ENCODE measurements around the gene LRRC9.

GRCh38 chr14:59961518-59962062 lies 41.6 kb downstream of the LRRC9 start:
- TF ChIP-seq, protein P1, sequence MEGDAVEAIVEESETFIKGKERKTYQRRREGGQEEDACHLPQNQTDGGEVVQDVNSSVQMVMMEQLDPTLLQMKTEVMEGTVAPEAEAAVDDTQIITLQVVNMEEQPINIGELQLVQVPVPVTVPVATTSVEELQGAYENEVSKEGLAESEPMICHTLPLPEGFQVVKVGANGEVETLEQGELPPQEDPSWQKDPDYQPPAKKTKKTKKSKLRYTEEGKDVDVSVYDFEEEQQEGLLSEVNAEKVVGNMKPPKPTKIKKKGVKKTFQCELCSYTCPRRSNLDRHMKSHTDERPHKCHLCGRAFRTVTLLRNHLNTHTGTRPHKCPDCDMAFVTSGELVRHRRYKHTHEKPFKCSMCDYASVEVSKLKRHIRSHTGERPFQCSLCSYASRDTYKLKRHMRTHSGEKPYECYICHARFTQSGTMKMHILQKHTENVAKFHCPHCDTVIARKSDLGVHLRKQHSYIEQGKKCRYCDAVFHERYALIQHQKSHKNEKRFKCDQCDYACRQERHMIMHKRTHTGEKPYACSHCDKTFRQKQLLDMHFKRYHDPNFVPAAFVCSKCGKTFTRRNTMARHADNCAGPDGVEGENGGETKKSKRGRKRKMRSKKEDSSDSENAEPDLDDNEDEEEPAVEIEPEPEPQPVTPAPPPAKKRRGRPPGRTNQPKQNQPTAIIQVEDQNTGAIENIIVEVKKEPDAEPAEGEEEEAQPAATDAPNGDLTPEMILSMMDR (conservative IDR thresholded peaks at IDR 0.05; ENCODE audit: low read length) = no peak
- no peak for TF ChIP-seq EZH2phosphoT487 (IDR thresholded peaks at IDR 0.05; ENCODE audit: borderline replicate concordance)
